K562 (cell line): ENCODE measurements around the gene MBD4. TPM values are rescaled to one million over a fixed set of nuclear protein-coding genes. Genes with fewer than 3 reads are reported as not detected.

ENCODE experiments used
- CBX1 ChIP-seq: sonication (generic); IDR thresholded peaks from 2 replicates; pipeline ENCODE4 v1.6.1; 2016; ENCODE audit warnings: antibody characterized with exemption, low read depth, mild to moderate bottlenecking
- GTF2F1 ChIP-seq: IDR thresholded peaks from 2 replicates; pipeline ENCODE4 v1.6.1; 2011; ENCODE audit warnings: low read depth, low read length, improper control_type of control experiment
- JUND ChIP-seq, 2 experiments: IDR thresholded peaks; 2 replicates in 1 of 2; 3 replicates in 1 of 2; pipeline ENCODE4 v1.6.1; 2011; ENCODE audit warnings: borderline replicate concordance in 2 of 2, low read depth in 2 of 2, low read length in 2 of 2, improper control_type of control experiment in 1 of 2, missing biosample characterization in 1 of 2, missing genetic modification characterization in 1 of 2, missing genetic modification reagents in 1 of 2
- MAX ChIP-seq: sonication (generic); formaldehyde crosslinking; IDR thresholded peaks from 2 replicates; pipeline ENCODE4 v1.9.0; 2022; ENCODE audit warnings: mild to moderate bottlenecking, missing genetic modification reagents
- NR2C1 ChIP-seq, 2 experiments: fragments of 450-650 bp; IDR thresholded peaks; 2 replicates each; pipeline ENCODE4 v1.6.1; 2017; ENCODE audit warnings: mild to moderate bottlenecking in 2 of 2, antibody characterized with exemption in 1 of 2, inconsistent platforms in 1 of 2, missing compliant biosample characterization in 1 of 2, missing genetic modification characterization in 1 of 2
- NR3C1 ChIP-seq: sonication (generic); formaldehyde crosslinking; IDR thresholded peaks from 2 replicates; pipeline ENCODE4 v1.8.1; 2022; ENCODE audit warnings: missing genetic modification reagents
- PCBP2 ChIP-seq: fragments of 200-400 bp; formaldehyde crosslinking; IDR thresholded peaks from 2 replicates; pipeline ENCODE4 v1.6.1; 2018; ENCODE audit warnings: low read length, low read depth, mild to moderate bottlenecking, moderate library complexity; ENCODE audit not compliant: poor library complexity, severe bottlenecking
- POLR2AphosphoS5 ChIP-seq: IDR thresholded peaks from 2 replicates; pipeline ENCODE4 v1.6.1; 2011; ENCODE audit warnings: mild to moderate bottlenecking, low read depth, low read length, moderate library complexity; ENCODE audit not compliant: control insufficient read depth, insufficient read depth
- POLR2G ChIP-seq: fragments of 200-400 bp; formaldehyde crosslinking; IDR thresholded peaks from 2 replicates; pipeline ENCODE4 v1.6.1; 2017; ENCODE audit warnings: low read depth, mild to moderate bottlenecking, antibody characterized with exemption, low read length, moderate library complexity
- PTTG1 ChIP-seq: fragments of 450-650 bp; IDR thresholded peaks from 2 replicates; pipeline ENCODE4 v1.6.1; 2016; ENCODE audit warnings: low read depth, mild to moderate bottlenecking, missing genetic modification characterization, missing compliant biosample characterization
- SPI1 ChIP-seq: IDR thresholded peaks from 2 replicates; pipeline ENCODE4 v1.6.1; 2011; ENCODE audit warnings: low read depth, low read length, control low read depth, borderline replicate concordance
- THAP12 ChIP-seq: fragments of 250-450 bp; sonication (Bioruptor Pico); IDR thresholded peaks from 2 replicates; pipeline ENCODE4 v1.9.0; 2021; ENCODE audit warnings: mild to moderate bottlenecking, inconsistent platforms
- ZFP36 ChIP-seq: fragments of 150-350 bp; IDR thresholded peaks from 2 replicates; pipeline ENCODE4 v1.6.1; 2018; ENCODE audit warnings: low read length, low read depth; ENCODE audit not compliant: partially characterized antibody
- ZNF124 ChIP-seq: sonication (generic); formaldehyde crosslinking; IDR thresholded peaks from 2 replicates; pipeline ENCODE4 v1.8.1; 2022; ENCODE audit warnings: missing genetic modification reagents
- ZNF197 ChIP-seq: fragments of 200-800 bp; sonication (Bioruptor generic); IDR thresholded peaks from 2 replicates; pipeline ENCODE4 v1.6.1; 2016; ENCODE audit warnings: low read depth, missing genetic modification characterization, missing compliant biosample characterization
- polyA plus RNA-seq, 8 experiments: library from polyadenylated mRNA; depleted of rRNA in 4 of 8; stranded (reverse) in 5 of 8; unstranded in 3 of 8; fragments of >200 nt; fragmentation: Nextera tagmentation in 2 of 8; fragmentation: Illumina TruSeq in 1 of 8; extraction: Ambion mirVana in 2 of 8; extraction: Trizol in 1 of 8; gene quantifications; 2 replicates each; pipeline versions ENCODE4 v1.2.1 to v1.2.3, GENCODE V29; 2011 to 2014; ENCODE audit warnings: inconsistent platforms in 1 of 8, missing spikeins in 1 of 8
- total RNA-seq, 7 experiments: library from RNA; depleted of rRNA in 6 of 7; stranded (reverse); fragments of >200 nt in 6 of 7; fragmentation: Illumina TruSeq in 2 of 7; extraction: Trizol in 2 of 7; gene quantifications; 2 replicates each; pipeline versions ENCODE4 v1.2.1 to v1.2.3, GENCODE V29; 2011 to 2021; ENCODE audit warnings: low replicate concordance in 1 of 7
- TF ChIP-seq, protein P1 (sequence below): fragments of 250-450 bp; sonication (Bioruptor Pico); IDR thresholded peaks from 2 replicates; pipeline ENCODE4 v1.4.0; 2020; ENCODE audit warnings: mild to moderate bottlenecking
- TF ChIP-seq, protein P2 (sequence below): sonication (generic); formaldehyde crosslinking; IDR thresholded peaks from 2 replicates; pipeline ENCODE4 v1.8.0; 2022; ENCODE audit warnings: mild to moderate bottlenecking, missing genetic modification reagents
- TF ChIP-seq, protein P3 (sequence below): sonication (generic); formaldehyde crosslinking; IDR thresholded peaks from 2 replicates; pipeline ENCODE4 v1.8.1; 2023; ENCODE audit warnings: mild to moderate bottlenecking, missing genetic modification reagents

MBD4 gene
- total and polyA plus RNA-seq, 9 of the 15 experiments (the other 6 are each of a cell fraction or from before 2014, with no cell fraction given): 13.3 to 63.9 (median 39.0) TPM

GRCh38 chr3:129448186-129448895 lies 8.6 kb upstream of the MBD4 start (continued):
- TF ChIP-seq PCBP2: no peak
- no peak for TF ChIP-seq NR3C1 (CRISPR knock-in tag)
- TF ChIP-seq ZFP36: no peak
- no peak for TF ChIP-seq GTF2F1
- TF ChIP-seq POLR2AphosphoS5: peak; percentile 85
- no peak for TF ChIP-seq THAP12
- no peak for TF ChIP-seq PTTG1 (tag)
- TF ChIP-seq CBX1: no peak
- TF ChIP-seq, protein P1, sequence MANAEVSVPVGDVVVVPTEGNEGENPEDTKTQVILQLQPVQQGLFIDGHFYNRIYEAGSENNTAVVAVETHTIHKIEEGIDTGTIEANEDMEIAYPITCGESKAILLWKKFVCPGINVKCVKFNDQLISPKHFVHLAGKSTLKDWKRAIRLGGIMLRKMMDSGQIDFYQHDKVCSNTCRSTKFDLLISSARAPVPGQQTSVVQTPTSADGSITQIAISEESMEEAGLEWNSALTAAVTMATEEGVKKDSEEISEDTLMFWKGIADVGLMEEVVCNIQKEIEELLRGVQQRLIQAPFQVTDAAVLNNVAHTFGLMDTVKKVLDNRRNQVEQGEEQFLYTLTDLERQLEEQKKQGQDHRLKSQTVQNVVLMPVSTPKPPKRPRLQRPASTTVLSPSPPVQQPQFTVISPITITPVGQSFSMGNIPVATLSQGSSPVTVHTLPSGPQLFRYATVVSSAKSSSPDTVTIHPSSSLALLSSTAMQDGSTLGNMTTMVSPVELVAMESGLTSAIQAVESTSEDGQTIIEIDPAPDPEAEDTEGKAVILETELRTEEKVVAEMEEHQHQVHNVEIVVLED (CRISPR knock-in tag): no peak
- TF ChIP-seq ZNF124 (CRISPR knock-in tag): no peak
- TF ChIP-seq SPI1: no peak
- TF ChIP-seq ZNF197 (CRISPR knock-in tag): no peak
- TF ChIP-seq NR2C1 (IDR thresholded peaks at IDR 0.05): no peak
- TF ChIP-seq NR2C1 (tag; IDR thresholded peaks at IDR 0.05): no peak; the same call in 1 of the 2 replicates
- peak; percentile 76 for TF ChIP-seq MAX (CRISPR knock-in tag)
- TF ChIP-seq, protein P2, sequence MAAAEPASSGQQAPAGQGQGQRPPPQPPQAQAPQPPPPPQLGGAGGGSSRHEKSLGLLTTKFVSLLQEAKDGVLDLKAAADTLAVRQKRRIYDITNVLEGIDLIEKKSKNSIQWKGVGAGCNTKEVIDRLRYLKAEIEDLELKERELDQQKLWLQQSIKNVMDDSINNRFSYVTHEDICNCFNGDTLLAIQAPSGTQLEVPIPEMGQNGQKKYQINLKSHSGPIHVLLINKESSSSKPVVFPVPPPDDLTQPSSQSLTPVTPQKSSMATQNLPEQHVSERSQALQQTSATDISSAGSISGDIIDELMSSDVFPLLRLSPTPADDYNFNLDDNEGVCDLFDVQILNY: no peak
- 0 out of 2 replicates have a peak, but pooled peaks have one; percentile 16 for TF ChIP-seq JUND (IDR thresholded peaks at IDR 0.05; ENCODE audit: borderline replicate concordance, low read depth, low read length)
- no peak for TF ChIP-seq JUND (tag; IDR thresholded peaks at IDR 0.05; ENCODE audit: borderline replicate concordance, low read depth, low read length)
- TF ChIP-seq, protein P3, sequence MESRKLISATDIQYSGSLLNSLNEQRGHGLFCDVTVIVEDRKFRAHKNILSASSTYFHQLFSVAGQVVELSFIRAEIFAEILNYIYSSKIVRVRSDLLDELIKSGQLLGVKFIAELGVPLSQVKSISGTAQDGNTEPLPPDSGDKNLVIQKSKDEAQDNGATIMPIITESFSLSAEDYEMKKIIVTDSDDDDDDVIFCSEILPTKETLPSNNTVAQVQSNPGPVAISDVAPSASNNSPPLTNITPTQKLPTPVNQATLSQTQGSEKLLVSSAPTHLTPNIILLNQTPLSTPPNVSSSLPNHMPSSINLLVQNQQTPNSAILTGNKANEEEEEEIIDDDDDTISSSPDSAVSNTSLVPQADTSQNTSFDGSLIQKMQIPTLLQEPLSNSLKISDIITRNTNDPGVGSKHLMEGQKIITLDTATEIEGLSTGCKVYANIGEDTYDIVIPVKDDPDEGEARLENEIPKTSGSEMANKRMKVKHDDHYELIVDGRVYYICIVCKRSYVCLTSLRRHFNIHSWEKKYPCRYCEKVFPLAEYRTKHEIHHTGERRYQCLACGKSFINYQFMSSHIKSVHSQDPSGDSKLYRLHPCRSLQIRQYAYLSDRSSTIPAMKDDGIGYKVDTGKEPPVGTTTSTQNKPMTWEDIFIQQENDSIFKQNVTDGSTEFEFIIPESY (CRISPR knock-in tag): no peak
- TF ChIP-seq POLR2G: peak; percentile 50
